ENCODE results near the gene TOX2.

TOX2 gene

GRCh38 chr20:43916073-43916880 is 1.6 kb downstream of the TOX2 start:
- DNase-seq (ENCODE audit: low spot score) = no peak

GRCh38 chr20:43916881-43917371 is 2.3 kb downstream of the TOX2 start:
- DNase-seq (ENCODE audit: low spot score) = no peak

- DNase-seq (ENCODE audit: low spot score) = no peak
Measured at GRCh38 chr20:43917380-43917779, 2.7 kb downstream of the TOX2 start.

- DNase-seq (ENCODE audit: low spot score) = no peak
Measured at GRCh38 chr20:43919686-43920403, 5.2 kb downstream of the TOX2 start.

- DNase-seq (ENCODE audit: low spot score) = no peak
Measured at GRCh38 chr20:43920797-43921196, 6.1 kb downstream of the TOX2 start.

- DNase-seq (ENCODE audit: low spot score) = no peak
Measured at GRCh38 chr20:43921227-43921780, 6.7 kb downstream of the TOX2 start.

GRCh38 chr20:43922614-43923013 is 8.0 kb downstream of the TOX2 start:
- DNase-seq (ENCODE audit: low spot score) = no peak

- DNase-seq (ENCODE audit: low spot score) = no peak
Measured at GRCh38 chr20:43923322-43923721, 8.7 kb downstream of the TOX2 start.

- DNase-seq (ENCODE audit: low spot score) = no peak
Measured at GRCh38 chr20:43923917-43924316, 9.3 kb downstream of the TOX2 start.

GRCh38 chr20:43925215-43925614 is 10.6 kb downstream of the TOX2 start:
- DNase-seq (ENCODE audit: low spot score) = no peak

- DNase-seq (ENCODE audit: low spot score) = no peak
Measured at GRCh38 chr20:43925801-43926200, 11.1 kb downstream of the TOX2 start.

GRCh38 chr20:43926287-43927050 is 11.8 kb downstream of the TOX2 start:
- DNase-seq (ENCODE audit: low spot score) = no peak

GRCh38 chr20:43931976-43932375 is 17.3 kb downstream of the TOX2 start:
- no peak for DNase-seq (ENCODE audit: low spot score)

GRCh38 chr20:43934833-43935232 is 20.2 kb downstream of the TOX2 start:
- no peak for DNase-seq (ENCODE audit: low spot score)

- no peak for DNase-seq (ENCODE audit: low spot score)
Measured at GRCh38 chr20:43936104-43936770, 21.6 kb downstream of the TOX2 start.

GRCh38 chr20:43936805-43937204 is 22.2 kb downstream of the TOX2 start:
- DNase-seq (ENCODE audit: low spot score) = no peak

- DNase-seq (ENCODE audit: low spot score) = no peak
Measured at GRCh38 chr20:43937591-43937990, 22.9 kb downstream of the TOX2 start.

GRCh38 chr20:43938017-43938655 is 23.5 kb downstream of the TOX2 start:
- no peak for DNase-seq (ENCODE audit: low spot score)

- DNase-seq (ENCODE audit: low spot score) = no peak
Measured at GRCh38 chr20:43938932-43939761, 24.5 kb downstream of the TOX2 start.

- DNase-seq (ENCODE audit: low spot score) = no peak
Measured at GRCh38 chr20:43939762-43940121, 25.1 kb downstream of the TOX2 start.
